ENCODE data around the gene CSK.
A peak's percentile ranks its signal among the peaks of the same experiment; 100 is the strongest.

CSK gene

GRCh38 chr15:74777769-74778598, 3.9 kb upstream of the CSK start:
- no peak overlapping the region for H3K4me3 ChIP-seq (ENCODE audit: low read depth, low read length)
- no peak for TF ChIP-seq CTCF (IDR thresholded peaks at IDR 0.05; ENCODE audit: control insufficient read depth, extremely low read depth, insufficient read depth)
- DNase-seq (ENCODE audit: low read depth): no peak

- no peak for TF ChIP-seq CTCF (IDR thresholded peaks at IDR 0.05; ENCODE audit: control insufficient read depth, extremely low read depth, insufficient read depth)
- no peak for DNase-seq (ENCODE audit: low read depth)
- H3K4me3 ChIP-seq (ENCODE audit: low read depth, low read length): no peak overlapping the region
Observed at GRCh38 chr15:74778599-74778970, 3.3 kb upstream of the CSK start.

- DNase-seq (ENCODE audit: low read depth): no peak
- TF ChIP-seq CTCF (IDR thresholded peaks at IDR 0.05; ENCODE audit: control insufficient read depth, extremely low read depth, insufficient read depth): no peak
- H3K4me3 ChIP-seq (ENCODE audit: low read depth, low read length): no peak overlapping the region
Observed at GRCh38 chr15:74779162-74779648, 2.7 kb upstream of the CSK start.

- no peak overlapping the region for H3K4me3 ChIP-seq (ENCODE audit: low read depth, low read length)
- no peak for DNase-seq (ENCODE audit: low read depth)
Observed at GRCh38 chr15:74780523-74781430, 1.1 kb upstream of the CSK start.

GRCh38 chr15:74782259-74783071, 585 bp downstream of the CSK start:
- no peak for DNase-seq (ENCODE audit: low read depth)
- H3K4me3 ChIP-seq (ENCODE audit: low read depth, low read length): peak overlapping the region; percentile 79
- no peak for TF ChIP-seq CTCF (IDR thresholded peaks at IDR 0.05; ENCODE audit: control insufficient read depth, extremely low read depth, insufficient read depth)

More at GRCh38 chr15:74780523-74781430, 1.1 kb upstream of the CSK start:
- no peak for TF ChIP-seq CTCF (IDR thresholded peaks at IDR 0.05; ENCODE audit: control insufficient read depth, extremely low read depth, insufficient read depth)

- TF ChIP-seq CTCF (IDR thresholded peaks at IDR 0.05; ENCODE audit: control insufficient read depth, extremely low read depth, insufficient read depth): no peak
- DNase-seq (ENCODE audit: low read depth): no peak
- H3K4me3 ChIP-seq (ENCODE audit: low read depth, low read length): peak overlapping the region; percentile 79
Observed at GRCh38 chr15:74783072-74783807, 1.4 kb downstream of the CSK start.
